ENCODE measurements around the gene SETBP1. TPM values are rescaled to one million over a fixed set of nuclear protein-coding genes. Genes with fewer than 3 reads are reported as not detected.

Gene SETBP1
- total RNA-seq, 2 donors from 2014 or later, result 77.9 to 79.6 TPM

DNA sequence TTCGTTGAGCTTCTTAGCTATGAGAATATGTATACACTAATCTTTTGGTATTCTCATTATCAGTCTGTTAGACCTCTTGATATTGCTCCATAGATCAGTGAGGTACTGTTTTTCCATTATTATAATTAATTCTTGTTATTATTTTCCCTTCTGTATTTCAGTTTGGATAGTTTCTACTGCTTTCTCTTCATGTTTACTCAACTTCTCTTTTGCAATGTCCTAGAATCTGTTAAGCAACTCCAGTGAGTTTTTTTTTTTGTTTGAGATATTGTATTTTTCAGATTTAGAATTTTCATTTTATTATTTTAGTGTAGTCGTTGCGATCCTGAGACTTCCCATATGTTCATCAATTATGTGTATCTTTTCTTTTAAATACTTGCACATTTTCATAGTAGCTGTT lies 260.8 kb downstream of the SETBP1 start:
- DNase-seq (ENCODE audit: low spot score), result no peak
- no peaks in the 10 kb centered on the region for H3K36me3 Mint-ChIP-seq
- no peak overlapping the region for H3K4me3 Mint-ChIP-seq
- no peaks in the 10 kb centered on the region for H3K9me3 Mint-ChIP-seq
- peaks cover 33 to 35% of the 10 kb centered on the region in 2 donors for H3K4me1 Mint-ChIP-seq (ENCODE audit: low read depth in 2 of 2)
- ATAC-seq, result no peak
- peak overlapping the region in 1 of 2 donors; percentile 29 for H3K27ac Mint-ChIP-seq
- no peaks in the 10 kb centered on the region for H3K27me3 Mint-ChIP-seq

- no peak for ATAC-seq
- no peak overlapping the region for H3K4me3 Mint-ChIP-seq
- H3K36me3 Mint-ChIP-seq, result no peaks in the 10 kb centered on the region
- H3K27me3 Mint-ChIP-seq, result no peaks in the 10 kb centered on the region
- H3K9me3 Mint-ChIP-seq, result no peaks in the 10 kb centered on the region
- H3K4me1 Mint-ChIP-seq (ENCODE audit: low read depth in 2 of 2), result peaks cover 34 to 35% of the 10 kb centered on the region in 2 donors
- peak overlapping the region in 1 of 2 donors; percentile 29 for H3K27ac Mint-ChIP-seq
- no peak for DNase-seq (ENCODE audit: low spot score)
Measured at GRCh38 chr18:44942073-44942472, 261.4 kb downstream of the SETBP1 start.

DNA sequence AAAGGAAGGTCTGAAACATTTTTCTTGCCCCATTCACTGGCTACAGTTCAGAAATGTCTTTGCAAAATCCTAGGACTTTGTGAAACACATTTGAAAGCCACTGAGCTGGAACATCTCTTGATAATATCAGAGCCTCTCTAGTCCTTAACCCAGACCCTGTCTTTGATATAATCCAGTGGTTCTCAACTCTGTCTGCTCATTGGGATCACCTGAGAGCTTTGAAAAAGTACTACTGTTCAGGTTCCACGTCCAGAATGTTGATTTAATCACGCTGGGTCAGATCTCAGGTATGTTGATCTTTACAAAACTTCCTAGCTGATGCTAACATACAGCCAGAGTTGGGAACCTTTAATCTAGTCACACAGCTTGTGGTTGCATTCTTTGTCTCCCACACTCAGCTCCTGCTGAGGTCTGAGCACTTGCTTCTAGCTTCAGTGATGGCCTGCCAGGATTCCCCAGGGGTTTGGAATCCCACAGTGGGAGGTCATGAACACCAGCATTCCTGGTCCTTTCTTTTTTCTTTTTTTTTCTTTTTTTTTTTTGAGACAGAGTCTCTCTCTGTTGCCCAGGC lies 262.7 kb downstream of the SETBP1 start:
- Mint-ChIP-seq H3K4me1 (ENCODE audit: low read depth in 2 of 2) (peaks cover 31% of the 10 kb centered on the region in 2 donors), H3K36me3 (no peaks in the 10 kb centered on the region), H3K27ac (peak overlapping the region in 1 of 2 donors; percentile 66), H3K9me3 (no peaks in the 10 kb centered on the region), H3K27me3 (no peaks in the 10 kb centered on the region), H3K4me3 (no peak overlapping the region)
- DNase-seq (ENCODE audit: low spot score) (no peak), ATAC-seq (no peak)

GRCh38 chr18:44944461-44944860 lies 263.8 kb downstream of the SETBP1 start:
- Mint-ChIP-seq H3K27ac (no peak overlapping the region), H3K36me3 (no peaks in the 10 kb centered on the region), H3K9me3 (no peaks in the 10 kb centered on the region), H3K4me1 (ENCODE audit: low read depth in 2 of 2) (peaks cover 21 to 24% of the 10 kb centered on the region in 2 donors), H3K4me3 (no peak overlapping the region), H3K27me3 (no peaks in the 10 kb centered on the region)
- no peak for ATAC-seq
- no peak for DNase-seq (ENCODE audit: low spot score)

DNA sequence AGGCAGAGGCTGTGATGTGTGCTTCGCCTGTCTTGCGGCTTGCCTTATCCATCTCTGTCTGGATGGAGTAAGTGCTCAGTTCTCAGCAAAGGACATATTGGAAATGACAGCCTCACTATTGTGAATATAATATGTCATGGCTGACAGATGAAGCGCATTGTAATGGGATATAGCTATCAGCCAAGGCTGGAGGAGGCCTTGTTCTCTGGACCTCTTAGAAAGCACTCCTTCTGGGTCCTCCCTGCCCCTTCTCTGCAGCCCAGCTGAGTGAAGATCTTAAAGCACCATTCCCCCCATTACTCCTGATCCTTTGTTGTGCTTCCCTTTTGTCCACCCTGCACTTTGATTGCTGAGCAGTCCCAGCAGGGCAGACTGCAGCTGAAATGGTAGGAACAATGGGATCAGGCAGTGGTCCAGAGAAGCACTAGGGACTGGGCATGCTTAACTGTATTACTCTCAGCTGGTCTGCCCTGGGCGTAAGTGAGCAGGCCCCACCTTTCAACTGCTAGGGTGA lies 265.3 kb downstream of the SETBP1 start:
- H3K27ac Mint-ChIP-seq, result no peak overlapping the region
- peaks cover 15% of the 10 kb centered on the region for H3K36me3 Mint-ChIP-seq
- no peaks in the 10 kb centered on the region for H3K27me3 Mint-ChIP-seq
- no peaks in the 10 kb centered on the region for H3K9me3 Mint-ChIP-seq
- H3K4me1 Mint-ChIP-seq (ENCODE audit: low read depth in 2 of 2), result peaks cover 17 to 19% of the 10 kb centered on the region in 2 donors
- ATAC-seq, result no peak
- no peak overlapping the region for H3K4me3 Mint-ChIP-seq
- no peak for DNase-seq (ENCODE audit: low spot score)

GRCh38 chr18:44946529-44947113 lies 265.9 kb downstream of the SETBP1 start:
- ATAC-seq, result no peak
- Mint-ChIP-seq H3K27ac (no peak overlapping the region), H3K4me3 (no peak overlapping the region), H3K4me1 (ENCODE audit: low read depth in 2 of 2) (peaks cover 11 to 15% of the 10 kb centered on the region in 2 donors), H3K9me3 (no peaks in the 10 kb centered on the region), H3K36me3 (peaks cover 17% of the 10 kb centered on the region), H3K27me3 (no peaks in the 10 kb centered on the region)
- no peak for DNase-seq (ENCODE audit: low spot score)

- DNase-seq (ENCODE audit: low spot score) (no peak), ATAC-seq (no peak)
- H3K9me3 Mint-ChIP-seq, result no peaks in the 10 kb centered on the region
- no peak overlapping the region for H3K27ac Mint-ChIP-seq
- H3K4me3 Mint-ChIP-seq, result no peak overlapping the region
- no peaks in the 10 kb centered on the region for H3K27me3 Mint-ChIP-seq
- H3K4me1 Mint-ChIP-seq (ENCODE audit: low read depth in 2 of 2), result peaks cover 9% of the 10 kb centered on the region in 2 donors
- peaks cover 29% of the 10 kb centered on the region for H3K36me3 Mint-ChIP-seq
Measured at GRCh38 chr18:44949967-44950366, 269.3 kb downstream of the SETBP1 start.

- H3K27me3 Mint-ChIP-seq, result no peaks in the 10 kb centered on the region
- H3K4me1 Mint-ChIP-seq (ENCODE audit: low read depth in 2 of 2), result peaks cover 9 to 14% of the 10 kb centered on the region in 2 donors
- DNase-seq (ENCODE audit: low spot score), result no peak
- no peak overlapping the region for H3K27ac Mint-ChIP-seq
- peaks cover 29% of the 10 kb centered on the region for H3K36me3 Mint-ChIP-seq
- H3K4me3 Mint-ChIP-seq, result no peak overlapping the region
- ATAC-seq, result no peak
- H3K9me3 Mint-ChIP-seq, result no peaks in the 10 kb centered on the region
Measured at GRCh38 chr18:44950685-44951195, 270.1 kb downstream of the SETBP1 start.

- DNase-seq (ENCODE audit: low spot score) (no peak), ATAC-seq (no peak)
- Mint-ChIP-seq H3K4me1 (ENCODE audit: low read depth in 2 of 2) (peaks cover 9 to 16% of the 10 kb centered on the region in 2 donors), H3K27ac (no peak overlapping the region), H3K27me3 (no peaks in the 10 kb centered on the region), H3K36me3 (peaks cover 29% of the 10 kb centered on the region), H3K9me3 (no peaks in the 10 kb centered on the region), H3K4me3 (no peak overlapping the region)
Measured at GRCh38 chr18:44951748-44952147, 271.1 kb downstream of the SETBP1 start.

- Mint-ChIP-seq H3K36me3 (peaks cover 29% of the 10 kb centered on the region), H3K4me1 (ENCODE audit: low read depth in 2 of 2) (peaks cover 9 to 15% of the 10 kb centered on the region in 2 donors), H3K27ac (no peak overlapping the region), H3K27me3 (no peaks in the 10 kb centered on the region), H3K4me3 (no peak overlapping the region), H3K9me3 (no peaks in the 10 kb centered on the region)
- ATAC-seq (no peak), DNase-seq (ENCODE audit: low spot score) (no peak)
Measured at GRCh38 chr18:44954257-44954656, 273.6 kb downstream of the SETBP1 start.

DNA sequence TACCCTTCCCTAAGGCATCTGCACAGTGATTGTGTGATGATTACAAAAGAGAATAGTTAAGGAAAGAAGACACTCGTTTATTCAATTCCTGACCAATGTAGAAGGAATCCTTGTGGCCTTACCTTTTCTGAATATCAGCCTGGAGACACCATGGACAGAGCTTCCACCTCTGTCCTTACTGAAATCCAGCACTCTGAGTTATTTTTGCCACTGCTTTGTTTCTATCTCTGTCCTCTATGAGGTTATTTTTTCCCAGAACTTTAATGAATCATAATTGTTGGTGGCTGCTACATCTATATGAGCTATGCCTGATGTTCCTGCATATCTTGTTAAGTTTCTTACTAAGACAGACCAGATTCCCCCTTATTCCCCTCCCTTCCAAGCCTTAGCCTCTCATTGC lies 275.1 kb downstream of the SETBP1 start:
- no peak for ATAC-seq
- Mint-ChIP-seq H3K27me3 (no peaks in the 10 kb centered on the region), H3K9me3 (no peaks in the 10 kb centered on the region), H3K36me3 (peaks cover 19% of the 10 kb centered on the region), H3K4me3 (no peak overlapping the region), H3K4me1 (ENCODE audit: low read depth in 2 of 2) (peaks cover 6 to 16% of the 10 kb centered on the region in 2 donors), H3K27ac (peak overlapping the region in 1 of 2 donors; percentile 34)
- DNase-seq (ENCODE audit: low spot score), result no peak

DNA sequence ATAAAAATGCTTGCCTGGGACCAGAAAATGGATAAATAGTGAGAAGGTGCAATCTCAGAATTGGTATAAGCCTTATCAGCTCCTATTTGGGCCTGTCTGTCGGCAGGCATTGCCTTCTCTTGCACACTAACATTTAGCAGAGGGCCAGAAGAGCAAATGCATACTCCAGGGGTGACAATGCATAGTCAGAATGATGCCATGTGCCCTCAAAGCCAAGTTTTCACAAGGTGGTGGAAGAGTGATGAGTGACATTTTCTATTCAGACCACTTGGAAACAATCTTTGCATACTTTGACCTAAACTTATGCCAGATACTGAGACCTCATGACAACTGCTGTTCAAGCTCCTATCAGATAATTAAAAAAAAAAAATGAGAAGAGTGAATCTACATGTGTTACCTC lies 276.3 kb downstream of the SETBP1 start:
- DNase-seq (ENCODE audit: low spot score), result no peak
- ATAC-seq, result no peak
- peaks cover 3% of the 10 kb centered on the region for H3K9me3 Mint-ChIP-seq
- peaks cover 22% of the 10 kb centered on the region for H3K36me3 Mint-ChIP-seq
- H3K4me3 Mint-ChIP-seq, result no peak overlapping the region
- peaks cover 9 to 20% of the 10 kb centered on the region in 2 donors for H3K4me1 Mint-ChIP-seq (ENCODE audit: low read depth in 2 of 2)
- no peaks in the 10 kb centered on the region for H3K27me3 Mint-ChIP-seq
- no peak overlapping the region for H3K27ac Mint-ChIP-seq

- H3K27ac Mint-ChIP-seq, result no peak overlapping the region
Measured at GRCh38 chr18:44957461-44957860, 276.8 kb downstream of the SETBP1 start.

DNA sequence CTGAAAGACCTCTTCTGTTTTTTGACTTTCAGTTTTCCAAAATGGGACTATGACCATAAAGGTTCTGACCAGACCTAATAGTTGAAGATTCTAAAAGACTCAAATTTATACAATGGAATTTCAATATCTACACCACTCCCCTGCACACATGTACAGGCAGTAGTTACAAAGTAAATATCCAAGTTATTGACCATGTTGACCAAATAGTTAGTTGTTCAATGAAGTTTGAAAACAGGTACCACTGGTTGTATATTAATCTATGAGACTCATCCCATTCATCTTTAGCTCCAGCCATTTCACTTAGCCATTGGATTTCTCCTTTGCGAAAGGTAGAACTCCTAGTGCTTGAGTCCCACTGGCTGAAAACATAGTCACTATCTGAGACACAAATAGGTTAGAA lies 277.4 kb downstream of the SETBP1 start:
- Mint-ChIP-seq H3K9me3 (peaks cover 8% of the 10 kb centered on the region), H3K4me1 (ENCODE audit: low read depth in 2 of 2) (peaks cover 5 to 26% of the 10 kb centered on the region in 2 donors), H3K27ac (no peak overlapping the region), H3K27me3 (no peaks in the 10 kb centered on the region), H3K36me3 (peaks cover 21% of the 10 kb centered on the region), H3K4me3 (no peak overlapping the region)
- DNase-seq (ENCODE audit: low spot score) (no peak), ATAC-seq (no peak)

More at GRCh38 chr18:44957461-44957860, 276.8 kb downstream of the SETBP1 start:
- Mint-ChIP-seq H3K4me1 (ENCODE audit: low read depth in 2 of 2) (peaks cover 8 to 25% of the 10 kb centered on the region in 2 donors), H3K27me3 (no peaks in the 10 kb centered on the region), H3K9me3 (peaks cover 7% of the 10 kb centered on the region), H3K4me3 (no peak overlapping the region), H3K36me3 (peaks cover 24% of the 10 kb centered on the region)
- DNase-seq (ENCODE audit: low spot score), result no peak
- ATAC-seq, result no peak

All from natural killer cell treated with Interleukin-12 subunit alpha and Interleukin-12 subunit beta and Interleukin-15 and Interleukin-18, amount 100 ng/mL, for 72 hours (primary cell).